Activated CD4-positive, alpha-beta T cell treated with anti-CD3 and anti-CD28 coated beads, Interleukin-2, amount 50 U/mL, for 24 hours (primary cell): ENCODE data around the gene GJA5.

Source experiments
- DNase-seq, 2 donors: peaks; one replicate each; pipeline ENCODE4 v3.0.0-alpha.2; 2020; ENCODE audit warnings: low read depth in 1 of 2, low spot score in 1 of 2

The GJA5 gene

GRCh38 chr1:147729315-147729714, 31.1 kb downstream of the GJA5 start:
- DNase-seq: no peak

GRCh38 chr1:147726168-147726567, 34.2 kb downstream of the GJA5 start:
- no peak for DNase-seq

DNA sequence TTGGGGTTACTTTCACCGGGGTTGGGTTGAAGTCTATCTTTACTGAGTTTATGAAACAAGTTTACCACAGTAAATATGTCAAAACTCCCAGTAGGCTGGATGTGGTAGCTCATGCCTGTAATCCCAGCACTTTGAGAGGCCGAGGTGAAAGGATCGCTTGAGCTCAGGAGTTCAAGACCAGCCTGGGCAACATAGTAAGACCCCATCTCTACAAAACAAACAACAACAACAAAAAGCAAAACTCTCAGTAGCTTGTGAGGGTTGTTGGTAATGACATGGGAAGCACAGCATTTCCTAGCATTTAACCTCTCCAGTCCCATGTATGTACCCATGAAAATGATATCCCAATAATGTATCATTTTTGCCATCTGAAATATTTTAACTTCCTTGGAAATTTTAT, 34.7 kb downstream of the GJA5 start:
- DNase-seq: no peak

- DNase-seq: no peak
Measured at GRCh38 chr1:147723691-147724323, 36.6 kb downstream of the GJA5 start.

DNA sequence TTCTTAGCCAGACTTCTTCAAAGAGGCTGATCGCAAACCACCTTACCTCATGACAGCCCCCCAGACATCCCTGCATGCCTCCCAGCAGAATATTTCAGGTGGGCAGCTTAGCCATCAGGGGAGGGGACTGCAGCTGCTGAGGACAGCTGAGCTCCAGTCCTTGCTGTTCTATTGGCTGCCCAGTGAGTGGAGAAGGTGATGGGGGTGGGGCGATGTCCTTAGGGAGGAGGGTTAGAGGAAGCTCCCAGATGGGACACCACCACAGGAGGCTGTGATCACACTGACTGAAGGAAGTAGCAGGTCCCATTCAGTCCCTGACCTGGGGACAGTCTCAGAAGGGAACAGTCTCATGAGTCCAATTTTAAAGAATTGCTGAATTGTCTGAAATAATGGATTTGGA, 38.3 kb downstream of the GJA5 start:
- DNase-seq: no peak

- DNase-seq: no peak
Measured at GRCh38 chr1:147721716-147722115, 38.7 kb downstream of the GJA5 start.

GRCh38 chr1:147720557-147720956, 39.8 kb downstream of the GJA5 start:
- DNase-seq: no peak

- DNase-seq: no peak
Measured at GRCh38 chr1:147719711-147720225, 40.6 kb downstream of the GJA5 start.

DNA sequence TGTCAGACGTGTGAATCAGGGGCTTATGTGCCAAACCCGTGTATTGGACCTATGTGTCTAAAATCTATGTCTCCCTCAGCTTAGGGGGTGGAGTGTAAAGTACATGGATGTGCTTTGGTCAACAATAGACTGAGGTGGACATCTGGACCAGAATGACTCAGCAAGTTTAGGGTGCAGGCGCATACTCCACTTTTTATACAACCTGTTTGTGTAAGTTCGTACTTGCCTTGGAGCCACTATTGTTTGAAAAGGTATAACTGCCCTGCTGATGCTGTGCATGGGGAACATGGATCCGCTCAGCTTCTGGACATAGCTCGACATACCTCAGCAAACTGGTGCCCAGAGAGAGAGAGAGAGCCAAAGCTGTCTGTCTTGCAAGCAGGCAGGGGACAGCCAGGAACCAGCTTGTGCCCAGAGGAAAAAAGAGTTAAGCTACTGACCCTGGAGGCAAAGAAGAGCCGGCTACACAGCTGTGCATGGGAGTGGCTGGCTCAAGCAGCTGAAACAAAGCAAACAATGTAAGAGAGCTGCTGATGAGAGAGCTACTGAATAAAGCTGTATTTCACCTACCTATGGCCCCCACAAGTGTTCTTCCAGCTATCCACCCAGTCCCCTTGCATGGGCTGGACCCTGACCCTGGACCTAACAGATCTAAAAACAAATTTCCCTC, 41.2 kb downstream of the GJA5 start:
- DNase-seq: no peak

- DNase-seq: no peak
Measured at GRCh38 chr1:147717706-147718097, 42.7 kb downstream of the GJA5 start.

DNA sequence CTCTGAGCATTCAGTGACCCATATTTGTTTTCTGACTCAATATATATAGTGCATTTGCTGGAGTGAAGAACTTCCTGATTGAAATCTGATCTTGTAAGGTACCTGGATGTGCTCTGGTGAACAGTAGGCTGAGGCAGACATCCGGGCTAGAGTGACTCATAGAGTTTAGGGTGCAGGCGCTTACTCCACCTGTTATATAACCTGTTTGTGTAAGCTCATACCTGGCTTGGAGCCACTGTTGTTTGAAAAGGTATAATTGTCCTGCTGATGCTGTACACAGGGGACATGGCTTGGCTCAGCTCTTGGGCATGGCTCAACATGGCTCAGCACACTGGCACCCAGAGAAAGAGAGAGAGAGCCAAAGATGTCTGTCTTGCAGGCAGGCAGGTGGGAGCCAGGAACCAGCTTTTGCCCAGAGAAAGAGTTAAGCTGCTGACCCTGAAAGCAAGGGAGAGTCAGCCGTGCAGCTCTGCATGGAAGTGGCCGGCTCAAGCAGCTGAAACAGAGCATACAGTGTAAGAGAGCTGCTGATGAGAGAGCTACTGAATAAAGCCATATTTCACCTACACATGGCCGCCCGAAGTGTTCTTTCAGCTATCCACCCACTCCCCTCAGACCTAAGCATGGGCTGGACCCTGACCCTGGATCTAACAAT, 43.2 kb downstream of the GJA5 start:
- no peak for DNase-seq

- no peak for DNase-seq
Measured at GRCh38 chr1:147712605-147713004, 47.8 kb downstream of the GJA5 start.
